Suprapubic skin (tissue), 4 donors: ENCODE results near the gene CLSTN3.

ENCODE experiments used
- POLR2A ChIP-seq, 2 donors: fragments of 450-650 bp; IDR thresholded peaks; one replicate each; pipeline ENCODE4 v1.6.1; 2017; ENCODE audit warnings: antibody characterized with exemption in 2 of 2, mild to moderate bottlenecking in 2 of 2, moderate library complexity in 2 of 2
- POLR2AphosphoS5 ChIP-seq, 3 donors: sonication (generic); formaldehyde crosslinking; IDR thresholded peaks; one replicate each; pipeline ENCODE4 v1.6.1; 2017; ENCODE audit warnings: antibody characterized with exemption in 3 of 3
- TF ChIP-seq, protein P1 (sequence below), 2 donors: fragments of 200-600 bp in 1 of 2; fragments of 450-650 bp in 1 of 2; sonication (generic) in 1 of 2; IDR thresholded peaks; one replicate each; pipeline ENCODE4 v1.5.1; 2016 to 2019; ENCODE audit warnings: antibody characterized with exemption in 2 of 2, mild to moderate bottlenecking in 1 of 2, moderate library complexity in 1 of 2

DNA sequence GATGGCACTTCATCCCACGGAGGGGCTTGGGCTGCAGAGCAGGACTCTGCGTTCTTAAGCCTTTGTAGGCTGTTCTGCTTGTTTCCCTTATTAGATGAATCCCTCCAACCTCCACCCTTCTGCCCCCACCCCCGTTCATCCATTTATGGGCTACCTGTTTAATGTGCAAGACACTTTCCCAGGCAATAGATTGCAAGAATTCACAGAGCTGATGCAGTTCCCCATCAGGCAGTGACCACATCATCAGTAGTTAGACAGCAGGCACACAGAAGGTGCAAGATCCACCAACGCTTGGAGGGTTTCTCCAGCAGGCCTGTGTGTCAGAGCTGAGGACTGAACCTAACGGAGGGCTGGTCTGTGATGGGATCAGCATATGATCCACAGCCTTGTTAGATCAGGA, 36.7 kb upstream of the CLSTN3 start:
- TF ChIP-seq, protein P1, sequence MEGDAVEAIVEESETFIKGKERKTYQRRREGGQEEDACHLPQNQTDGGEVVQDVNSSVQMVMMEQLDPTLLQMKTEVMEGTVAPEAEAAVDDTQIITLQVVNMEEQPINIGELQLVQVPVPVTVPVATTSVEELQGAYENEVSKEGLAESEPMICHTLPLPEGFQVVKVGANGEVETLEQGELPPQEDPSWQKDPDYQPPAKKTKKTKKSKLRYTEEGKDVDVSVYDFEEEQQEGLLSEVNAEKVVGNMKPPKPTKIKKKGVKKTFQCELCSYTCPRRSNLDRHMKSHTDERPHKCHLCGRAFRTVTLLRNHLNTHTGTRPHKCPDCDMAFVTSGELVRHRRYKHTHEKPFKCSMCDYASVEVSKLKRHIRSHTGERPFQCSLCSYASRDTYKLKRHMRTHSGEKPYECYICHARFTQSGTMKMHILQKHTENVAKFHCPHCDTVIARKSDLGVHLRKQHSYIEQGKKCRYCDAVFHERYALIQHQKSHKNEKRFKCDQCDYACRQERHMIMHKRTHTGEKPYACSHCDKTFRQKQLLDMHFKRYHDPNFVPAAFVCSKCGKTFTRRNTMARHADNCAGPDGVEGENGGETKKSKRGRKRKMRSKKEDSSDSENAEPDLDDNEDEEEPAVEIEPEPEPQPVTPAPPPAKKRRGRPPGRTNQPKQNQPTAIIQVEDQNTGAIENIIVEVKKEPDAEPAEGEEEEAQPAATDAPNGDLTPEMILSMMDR (IDR thresholded peaks at IDR 0.05): no peak
- TF ChIP-seq POLR2A (IDR thresholded peaks at IDR 0.05) (no peak), POLR2AphosphoS5 (IDR thresholded peaks at IDR 0.05) (no peak)
